GM12873 (cell line): ENCODE data around the gene ELAC2.

Source experiments
- CTCF ChIP-seq: IDR thresholded peaks from 2 replicates; pipeline ENCODE4 v1.5.1; 2012; ENCODE audit warnings: low read depth, mild to moderate bottlenecking, moderate library complexity, low read length, control low read depth; ENCODE audit not compliant: insufficient read depth; ENCODE audit errors: missing control alignments

Gene ELAC2

DNA sequence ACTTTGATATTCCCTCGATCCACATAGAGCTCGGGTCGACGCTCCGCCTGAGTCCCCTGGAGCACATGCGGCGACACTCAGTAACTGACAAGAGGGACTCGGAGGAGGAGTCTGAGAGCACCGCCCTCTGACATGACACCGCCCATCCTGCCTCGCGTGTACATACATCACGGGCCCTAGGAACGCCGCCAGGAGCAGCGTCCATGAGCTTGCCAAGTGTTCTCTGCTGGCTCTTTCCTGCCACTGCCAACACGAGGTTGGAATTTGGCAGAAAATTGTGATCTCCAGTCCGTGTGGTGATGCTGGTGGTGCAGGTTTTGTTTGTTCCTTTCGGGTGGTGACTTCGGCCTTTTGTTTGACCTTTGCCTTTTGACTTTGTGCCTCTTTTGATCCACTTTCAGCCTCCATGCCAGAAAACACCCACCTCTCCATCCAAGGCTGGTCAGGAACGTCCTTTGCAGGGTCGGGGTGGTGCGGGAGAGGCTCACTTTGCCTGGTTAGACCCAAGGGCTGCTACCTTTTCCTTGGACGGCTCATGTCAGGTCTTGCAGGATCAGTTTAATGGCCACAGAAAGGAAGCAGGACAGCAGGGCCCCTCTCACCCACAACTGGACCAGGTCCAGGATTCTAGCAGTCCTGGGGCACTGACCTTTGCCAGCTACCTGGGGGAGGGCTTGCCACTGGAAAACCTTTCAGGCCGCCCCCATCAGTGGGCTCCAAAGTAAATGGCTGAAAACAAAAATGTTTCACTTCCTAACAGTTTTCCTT is 27.6 kb downstream of the ELAC2 start:
- TF ChIP-seq CTCF = no peak

- TF ChIP-seq CTCF = no peak
These were observed 30.7 kb downstream of the ELAC2 start for GRCh38 chr17:12987120-12987519.

DNA sequence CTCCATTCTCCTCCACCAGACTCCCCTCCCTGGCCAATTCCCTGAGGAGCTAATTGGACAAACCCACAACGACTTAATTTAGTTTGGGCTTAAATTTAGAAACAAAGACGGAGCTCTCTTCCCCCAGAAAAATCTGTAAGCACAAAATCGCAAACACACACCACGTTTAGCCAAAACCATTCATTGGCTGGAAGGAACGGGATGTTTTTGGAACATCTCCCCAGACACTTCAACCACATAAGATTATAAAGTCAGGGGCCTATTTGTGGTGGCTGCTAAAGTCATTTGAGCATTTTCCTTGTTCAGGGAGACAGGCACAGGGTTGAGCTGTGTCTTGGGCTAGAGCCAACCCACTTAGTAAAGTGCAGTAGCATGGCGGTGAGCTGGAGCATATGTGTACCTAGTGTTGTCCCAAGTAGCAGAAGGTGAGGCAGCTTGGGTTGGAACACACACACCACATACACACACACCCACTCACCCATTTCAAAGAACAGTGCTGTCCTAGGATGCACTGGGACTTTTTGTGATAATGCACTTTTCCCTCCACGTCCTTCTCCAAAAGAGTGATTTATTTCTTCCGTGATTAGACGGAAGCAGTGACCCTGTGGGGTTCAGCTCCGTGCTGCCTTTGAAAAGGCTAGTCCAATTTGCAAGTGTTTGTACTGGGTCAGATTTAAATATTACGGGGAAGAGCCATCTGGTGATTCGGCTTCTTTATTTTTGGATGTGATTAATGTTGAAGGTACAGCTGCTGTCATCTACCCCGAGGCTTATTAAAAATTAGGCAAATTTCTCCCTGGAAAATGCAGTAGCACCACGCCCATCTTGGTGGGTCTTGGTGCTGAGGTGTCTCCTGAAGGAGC is 32.2 kb downstream of the ELAC2 start:
- no peak for TF ChIP-seq CTCF

GRCh38 chr17:12983991-12984884 is 33.6 kb downstream of the ELAC2 start:
- TF ChIP-seq CTCF = no peak

- TF ChIP-seq CTCF = no peak
These were observed 35.6 kb downstream of the ELAC2 start for GRCh38 chr17:12982224-12982623.

DNA sequence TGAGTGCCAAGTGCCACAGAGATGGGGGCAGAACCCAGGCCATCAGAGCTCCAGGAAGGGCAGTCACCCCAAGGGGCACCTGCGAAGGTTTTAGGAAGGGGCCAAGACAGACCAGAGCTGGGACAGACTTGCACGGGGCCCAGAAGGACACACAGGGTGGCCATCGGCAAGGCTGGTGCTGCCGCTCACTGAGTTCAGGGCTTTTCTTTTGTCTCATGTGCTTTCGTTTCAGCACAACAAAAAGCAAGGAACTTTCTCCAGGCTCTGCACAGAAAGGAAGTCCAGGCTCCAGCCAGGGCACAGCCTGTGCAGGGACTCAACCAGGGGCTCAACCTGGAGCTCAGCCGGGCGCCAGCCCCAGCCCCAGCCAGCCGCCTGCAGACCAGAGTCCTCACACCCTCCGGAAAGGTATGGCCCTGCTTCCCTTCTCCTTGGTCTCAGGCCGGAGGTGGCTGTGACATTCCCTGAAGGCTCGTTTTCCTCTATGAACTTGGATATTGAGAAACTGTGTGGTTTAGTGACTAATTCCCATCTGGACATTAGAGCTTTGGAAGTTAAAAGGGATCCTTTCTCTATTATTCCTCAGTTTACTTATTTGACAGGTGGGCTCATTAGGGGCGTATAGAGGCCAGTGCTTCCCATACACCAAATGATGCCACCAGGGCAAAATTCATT is 37.9 kb downstream of the ELAC2 start:
- no peak for TF ChIP-seq CTCF
